ENCODE data around the gene NINL. TPM values are rescaled to one million over a fixed set of nuclear protein-coding genes. Genes with fewer than 3 reads are reported as not detected.
"Not testable (repeated sequence)": the region's sequence is repeated elsewhere in the genome, so short reads cannot be mapped to it uniquely, and the experiment has no call there.

NINL gene
- total RNA-seq, 1 experiment from 2014 or later, result 13.6 TPM

DNA sequence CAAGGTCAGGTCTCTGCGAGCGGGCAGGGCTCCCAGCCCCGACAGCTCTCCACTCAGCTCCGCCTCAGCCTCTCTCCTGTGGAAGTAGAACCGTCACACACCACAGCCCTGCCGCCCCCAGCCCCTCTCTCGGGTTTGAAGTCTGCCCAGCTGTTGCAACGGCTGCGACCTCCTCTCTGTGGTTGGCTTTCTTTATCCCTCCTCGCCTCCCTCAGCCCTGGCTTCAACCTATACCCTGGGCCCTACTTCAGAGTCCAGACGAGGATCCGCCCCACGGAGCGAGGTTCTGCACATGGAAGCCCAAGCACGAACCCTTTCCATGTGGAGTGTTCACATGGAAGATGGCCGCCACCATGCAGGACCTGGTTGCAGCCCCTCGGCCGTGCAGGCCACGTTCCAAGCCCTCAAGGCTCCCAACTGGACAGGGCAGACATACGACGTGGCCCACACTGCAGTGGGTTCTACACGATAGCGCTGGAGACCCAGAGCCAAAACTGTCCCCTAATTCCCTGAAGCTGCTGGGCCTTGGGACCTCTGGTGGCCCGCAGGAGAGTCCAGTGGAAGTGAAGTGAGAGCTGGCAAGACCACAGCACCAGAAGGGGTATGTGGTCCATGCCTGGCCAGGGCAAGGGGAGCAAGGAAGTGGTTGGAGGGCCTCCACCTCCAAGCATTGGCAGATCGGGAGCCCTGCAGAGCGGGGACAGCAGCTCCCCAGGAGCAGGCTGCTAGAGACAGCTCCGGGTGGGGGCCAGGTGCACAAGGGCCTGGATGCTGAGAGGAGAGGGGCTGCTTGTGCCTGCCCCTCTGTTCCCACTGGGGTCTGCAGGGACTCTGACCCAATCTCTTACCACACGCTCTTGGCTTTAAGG lies 108.1 kb downstream of the NINL start:
- no peak overlapping the region for H3K4me3 ChIP-seq (ENCODE audit: low read depth, low read length)
- no TSS peak for BruUV-seq (replicated peaks)
- H3K27me3 ChIP-seq (replicated peaks; ENCODE audit: control insufficient read depth, insufficient read depth, low read length), result no peaks in the 10 kb centered on the region
- Mint-ChIP-seq H3K36me3 (ENCODE audit: insufficient read depth, unreplicated experiment) (no peaks in the 10 kb centered on the region), H3K4me3 (ENCODE audit: unreplicated experiment) (no peak overlapping the region), H3K4me1 (ENCODE audit: low read depth, unreplicated experiment) (no peaks in the 10 kb centered on the region), H3K9me3 (ENCODE audit: unreplicated experiment) (no peaks in the 10 kb centered on the region), H3K27ac (ENCODE audit: unreplicated experiment) (no peak overlapping the region), H3K27me3 (ENCODE audit: insufficient read depth, unreplicated experiment) (no peaks in the 10 kb centered on the region)
- no peak for DNase-seq
- TF ChIP-seq, protein P1, sequence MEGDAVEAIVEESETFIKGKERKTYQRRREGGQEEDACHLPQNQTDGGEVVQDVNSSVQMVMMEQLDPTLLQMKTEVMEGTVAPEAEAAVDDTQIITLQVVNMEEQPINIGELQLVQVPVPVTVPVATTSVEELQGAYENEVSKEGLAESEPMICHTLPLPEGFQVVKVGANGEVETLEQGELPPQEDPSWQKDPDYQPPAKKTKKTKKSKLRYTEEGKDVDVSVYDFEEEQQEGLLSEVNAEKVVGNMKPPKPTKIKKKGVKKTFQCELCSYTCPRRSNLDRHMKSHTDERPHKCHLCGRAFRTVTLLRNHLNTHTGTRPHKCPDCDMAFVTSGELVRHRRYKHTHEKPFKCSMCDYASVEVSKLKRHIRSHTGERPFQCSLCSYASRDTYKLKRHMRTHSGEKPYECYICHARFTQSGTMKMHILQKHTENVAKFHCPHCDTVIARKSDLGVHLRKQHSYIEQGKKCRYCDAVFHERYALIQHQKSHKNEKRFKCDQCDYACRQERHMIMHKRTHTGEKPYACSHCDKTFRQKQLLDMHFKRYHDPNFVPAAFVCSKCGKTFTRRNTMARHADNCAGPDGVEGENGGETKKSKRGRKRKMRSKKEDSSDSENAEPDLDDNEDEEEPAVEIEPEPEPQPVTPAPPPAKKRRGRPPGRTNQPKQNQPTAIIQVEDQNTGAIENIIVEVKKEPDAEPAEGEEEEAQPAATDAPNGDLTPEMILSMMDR (IDR thresholded peaks at IDR 0.05; ENCODE audit: insufficient read depth in 1 of 2, low read depth in 1 of 2, low read length in 1 of 2, severe bottlenecking in 1 of 2, unreplicated experiment in 1 of 2), result no peak
- ChIA-PET CTCF (no interaction called here), POLR2A (no interaction called here)
- no peaks in the 10 kb centered on the region for H3K9me3 ChIP-seq
- intact Hi-C loops (cut with micrococcal nuclease; ENCODE audit: unreplicated experiment), result no loop called here
- H3K4me1 ChIP-seq, result no peaks in the 10 kb centered on the region
- no peaks in the 10 kb centered on the region for H3K36me3 ChIP-seq (ENCODE audit: control insufficient read depth, insufficient read depth, low read length)

DNA sequence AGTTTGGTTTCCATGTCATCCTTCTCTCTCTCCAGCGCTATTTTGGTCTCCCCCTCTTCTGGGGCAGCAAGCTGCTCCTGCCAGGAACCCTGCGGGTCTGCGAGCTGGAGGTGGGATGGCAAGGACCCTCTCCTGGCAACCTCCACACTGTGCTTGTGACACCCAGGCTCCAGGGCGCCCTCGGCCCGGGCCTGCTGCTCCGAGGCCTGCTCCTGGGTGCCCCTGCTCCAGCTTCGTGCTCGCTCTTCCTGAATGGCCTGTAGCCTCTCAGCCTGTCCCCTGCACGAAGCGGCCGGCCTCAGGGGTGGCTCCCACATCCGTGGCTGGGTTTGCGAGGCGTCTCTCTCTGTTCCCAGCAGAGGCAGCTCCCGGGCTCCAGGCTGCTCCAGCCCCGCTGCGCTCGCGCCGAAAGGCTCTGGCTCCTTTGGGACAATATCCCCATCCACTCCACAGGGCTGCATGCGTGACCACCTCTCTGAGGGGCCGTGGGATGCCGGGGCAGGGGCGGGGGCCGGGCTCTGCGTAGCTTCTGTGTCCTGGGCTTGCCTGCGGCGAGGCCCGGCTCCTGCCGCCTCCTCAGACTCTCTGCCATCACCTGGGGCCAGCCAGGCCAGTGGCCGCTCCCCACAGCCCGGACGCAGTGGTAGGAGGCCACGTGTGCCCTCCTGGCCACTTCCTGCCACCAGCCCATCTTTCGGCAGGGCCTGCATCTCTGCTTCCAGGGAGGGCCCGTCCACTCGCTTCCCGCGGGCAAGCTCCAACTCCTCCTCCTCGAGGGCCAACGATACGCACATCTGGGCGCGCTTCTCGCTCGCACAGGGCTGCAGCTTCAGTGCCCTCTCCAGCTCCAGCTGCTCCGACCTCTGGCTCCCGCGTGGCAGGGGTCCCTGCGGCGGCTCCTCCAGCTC lies 109.0 kb downstream of the NINL start:
- no peaks in the 10 kb centered on the region for H3K4me1 ChIP-seq
- no peaks in the 10 kb centered on the region for H3K9me3 Mint-ChIP-seq (ENCODE audit: unreplicated experiment)
- H3K27ac Mint-ChIP-seq (ENCODE audit: unreplicated experiment), result no peak overlapping the region
- H3K27me3 ChIP-seq (replicated peaks; ENCODE audit: control insufficient read depth, insufficient read depth, low read length), result no peaks in the 10 kb centered on the region
- no peaks in the 10 kb centered on the region for H3K27me3 Mint-ChIP-seq (ENCODE audit: insufficient read depth, unreplicated experiment)
- H3K36me3 ChIP-seq (ENCODE audit: control insufficient read depth, insufficient read depth, low read length), result no peaks in the 10 kb centered on the region
- no peak overlapping the region for H3K4me3 Mint-ChIP-seq (ENCODE audit: unreplicated experiment)
- POLR2A ChIA-PET, result no interaction called here
- BruUV-seq (replicated peaks), result no TSS peak
- no peaks in the 10 kb centered on the region for H3K9me3 ChIP-seq
- no peak for DNase-seq
- CTCF ChIA-PET, result no interaction called here
- H3K4me1 Mint-ChIP-seq (ENCODE audit: low read depth, unreplicated experiment), result no peaks in the 10 kb centered on the region
- intact Hi-C loops (cut with micrococcal nuclease; ENCODE audit: unreplicated experiment), result no loop called here
- H3K4me3 ChIP-seq (ENCODE audit: low read depth, low read length), result no peak overlapping the region
- no peaks in the 10 kb centered on the region for H3K36me3 Mint-ChIP-seq (ENCODE audit: insufficient read depth, unreplicated experiment)
- TF ChIP-seq, protein P1 (IDR thresholded peaks at IDR 0.05; ENCODE audit: insufficient read depth in 1 of 2, low read depth in 1 of 2, low read length in 1 of 2, severe bottlenecking in 1 of 2, unreplicated experiment in 1 of 2), result no peak

DNA sequence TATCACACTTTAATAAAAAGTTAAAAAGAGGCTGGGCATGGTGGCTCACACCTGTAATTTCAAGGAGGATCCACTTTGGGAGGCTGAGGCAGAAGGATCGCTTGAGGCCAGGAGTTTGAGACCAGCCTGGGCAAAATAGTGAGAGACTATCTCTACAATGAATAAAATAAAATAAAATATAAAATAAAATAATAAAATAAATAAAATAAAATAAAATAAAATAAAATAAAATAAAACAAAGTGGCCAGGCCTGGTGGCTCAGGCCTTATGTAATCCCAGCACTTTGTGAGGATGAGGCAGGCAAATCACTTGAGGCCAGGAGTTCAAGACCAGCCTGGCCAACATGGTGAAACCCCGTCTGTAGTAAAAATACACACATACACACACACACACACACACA lies 112.0 kb downstream of the NINL start:
- H3K36me3 ChIP-seq (ENCODE audit: control insufficient read depth, insufficient read depth, low read length); H3K4me3 Mint-ChIP-seq (ENCODE audit: unreplicated experiment); H3K4me3 ChIP-seq (ENCODE audit: low read depth, low read length); H3K27ac Mint-ChIP-seq (ENCODE audit: unreplicated experiment); H3K4me1 ChIP-seq; H3K9me3 ChIP-seq; POLR2A ChIA-PET; BruUV-seq (replicated peaks); CTCF ChIA-PET; H3K36me3 Mint-ChIP-seq (ENCODE audit: insufficient read depth, unreplicated experiment); H3K27me3 Mint-ChIP-seq (ENCODE audit: insufficient read depth, unreplicated experiment); H3K9me3 Mint-ChIP-seq (ENCODE audit: unreplicated experiment); DNase-seq; H3K4me1 Mint-ChIP-seq (ENCODE audit: low read depth, unreplicated experiment); H3K27me3 ChIP-seq (replicated peaks; ENCODE audit: control insufficient read depth, insufficient read depth, low read length): not testable (repeated sequence)
- intact Hi-C loops (cut with micrococcal nuclease; ENCODE audit: unreplicated experiment), result loop anchor here (5.0 kb wide), 1 partner anchor 69 kb away; no protein-coding TSS in a partner anchor
